ENCODE results near the gene MEGF6.

MEGF6 gene

DNA sequence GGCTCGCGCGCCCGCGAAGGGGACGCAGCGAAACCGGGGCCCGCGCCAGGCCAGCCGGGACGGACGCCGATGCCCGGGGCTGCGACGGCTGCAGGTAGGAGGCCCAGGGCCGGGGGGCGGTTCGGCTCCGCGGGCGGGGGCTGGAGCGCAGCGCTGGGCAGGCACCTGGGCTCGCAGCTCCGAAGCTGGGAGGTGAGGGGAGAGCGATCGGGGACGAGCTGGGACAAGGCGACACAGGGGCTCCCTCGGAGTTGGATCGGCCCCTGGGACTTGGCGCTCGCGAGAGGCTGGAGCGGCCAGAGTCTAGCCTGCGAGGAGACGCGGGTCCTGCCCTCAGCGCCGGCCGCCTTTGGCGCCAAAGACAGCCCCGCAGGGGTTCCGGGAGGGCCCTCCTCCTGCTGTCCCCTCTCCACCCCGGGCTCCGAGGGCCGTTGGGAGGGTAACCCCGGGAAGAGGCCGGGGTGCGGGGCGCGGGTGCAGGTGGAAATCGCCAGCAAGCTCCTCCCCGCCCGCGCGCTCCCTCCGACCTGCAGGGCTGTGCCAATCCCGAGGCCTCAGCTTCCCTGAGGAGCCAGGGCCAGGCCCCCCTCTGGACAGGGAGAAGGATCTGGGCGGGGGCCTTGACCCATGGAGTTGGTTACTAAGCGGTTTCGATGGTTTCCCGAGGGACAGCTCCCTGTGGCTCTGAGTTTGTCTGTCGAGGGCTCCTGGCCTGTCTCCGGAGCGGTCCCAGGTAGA, 41.4 kb upstream of the MEGF6 start:
- peak overlapping the region; percentile 17 for H3K4me3 ChIP-seq (ENCODE audit: insufficient read depth, low read depth, low read length)
- WGBS, 2 experiments: 1 to 2% methylated on average over 68 of the region's 68 CpGs

DNA sequence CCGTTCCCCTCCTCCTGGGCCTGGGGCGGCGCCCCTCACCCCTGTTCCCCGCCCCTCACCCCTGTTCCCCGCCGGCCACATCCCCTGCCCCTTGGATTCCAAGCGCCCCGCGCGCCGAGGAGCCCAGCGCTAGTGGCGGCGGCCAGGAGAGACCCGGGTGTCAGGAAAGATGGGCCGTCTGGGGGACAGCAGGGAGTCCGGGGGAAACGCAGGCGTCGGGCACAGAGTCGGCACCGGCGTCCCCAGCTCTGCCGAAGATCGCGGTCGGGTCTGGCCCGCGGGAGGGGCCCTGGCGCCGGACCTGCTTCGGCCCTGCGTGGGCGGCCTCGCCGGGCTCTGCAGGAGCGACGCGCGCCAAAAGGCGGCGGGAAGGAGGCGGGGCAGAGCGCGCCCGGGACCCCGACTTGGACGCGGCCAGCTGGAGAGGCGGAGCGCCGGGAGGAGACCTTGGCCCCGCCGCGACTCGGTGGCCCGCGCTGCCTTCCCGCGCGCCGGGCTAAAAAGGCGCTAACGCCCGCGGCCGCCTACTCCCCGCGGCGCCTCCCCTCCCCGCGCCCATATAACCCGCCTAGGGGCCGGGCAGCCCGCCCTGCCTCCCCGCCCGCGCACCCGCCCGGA, 40.7 kb upstream of the MEGF6 start, which contains the start of gene TP73:
TP73 (plus strand) TSS at position 587 of the 618 bp plus-strand sequence. CDS start 29,850 bp downstream, outside the sequence.
- Histone ChIP-seq H3K27ac (ENCODE audit: insufficient read depth, low read depth, low read length, poor library complexity, severe bottlenecking) (no peak within 1 kb of the TSS), H3K36me3 (ENCODE audit: control insufficient read depth, insufficient read depth, low read length) (no peaks in the 10 kb centered on the region), H3K27me3 (ENCODE audit: control insufficient read depth, insufficient read depth, low read length, poor library complexity, severe bottlenecking) (peaks cover 72% of the 10 kb centered on the region), H3K4me3 (ENCODE audit: insufficient read depth, low read depth, low read length) (peak within 1 kb of the TSS; percentile 17), H3K9me3 (ENCODE audit: control insufficient read depth, low read length) (no peaks in the 10 kb centered on the region), H3K4me1 (ENCODE audit: control insufficient read depth, insufficient read depth, low read length) (peaks cover 16% of the 10 kb centered on the region)
- 0 to 1% methylated on average over 80 of the region's 80 CpGs for WGBS, 2 experiments

More for the DNA sequence above, 41.4 kb upstream of the MEGF6 start:
- H3K9me3 ChIP-seq (ENCODE audit: control insufficient read depth, low read length): no peaks in the 10 kb centered on the region
- no peaks in the 10 kb centered on the region for H3K36me3 ChIP-seq (ENCODE audit: control insufficient read depth, insufficient read depth, low read length)
- no peak overlapping the region for H3K27ac ChIP-seq (ENCODE audit: insufficient read depth, low read depth, low read length, poor library complexity, severe bottlenecking)
- H3K4me1 ChIP-seq (ENCODE audit: control insufficient read depth, insufficient read depth, low read length): peaks cover 16% of the 10 kb centered on the region
- peaks cover 79% of the 10 kb centered on the region for H3K27me3 ChIP-seq (ENCODE audit: control insufficient read depth, insufficient read depth, low read length, poor library complexity, severe bottlenecking)

DNA sequence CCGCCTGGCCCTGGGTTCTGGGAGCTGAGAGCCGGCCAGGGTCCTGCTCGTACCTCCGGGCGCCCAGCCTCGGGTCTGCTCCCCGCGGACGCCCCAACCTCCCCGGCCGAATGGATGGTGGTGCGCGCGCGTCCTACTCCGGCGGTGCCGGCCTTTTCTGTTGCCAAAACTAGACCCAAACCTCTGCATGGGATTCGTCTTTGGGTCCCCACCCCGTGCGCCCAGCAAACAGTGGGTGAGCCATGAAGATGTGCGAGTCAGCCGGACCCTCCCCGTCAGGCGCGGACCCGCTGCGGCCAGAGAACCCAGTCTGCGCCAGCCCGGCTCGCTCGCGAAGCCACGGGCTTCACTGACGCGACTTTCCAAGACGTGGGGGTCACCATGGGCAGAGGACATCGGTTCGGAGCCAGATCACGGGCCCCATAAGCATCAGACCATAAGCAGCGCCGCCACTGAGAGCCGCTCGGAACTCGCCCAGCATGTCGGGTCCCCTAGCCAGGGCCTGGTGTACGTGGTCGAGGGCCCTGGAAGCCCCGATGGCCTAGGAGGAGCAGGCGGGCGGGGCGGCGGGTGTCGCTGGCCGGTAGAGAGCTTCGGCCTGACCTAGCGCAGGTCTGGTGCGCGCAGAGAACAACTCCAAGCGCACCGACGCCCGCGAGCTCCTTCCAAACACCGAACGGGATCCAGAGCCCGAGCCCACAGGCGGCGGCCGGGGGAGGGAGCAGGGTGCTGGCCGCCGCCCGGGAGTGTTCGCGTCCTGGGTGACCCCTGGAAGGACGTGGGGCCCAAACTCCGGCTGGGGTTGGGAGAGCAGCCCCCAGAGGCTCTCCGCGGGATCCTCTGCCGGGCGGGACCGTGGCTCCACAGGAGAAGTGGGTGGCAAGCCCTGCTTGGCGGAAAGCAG, 40.0 kb upstream of the MEGF6 start:
- Histone ChIP-seq H3K27me3 (ENCODE audit: control insufficient read depth, insufficient read depth, low read length, poor library complexity, severe bottlenecking) (peaks cover 64% of the 10 kb centered on the region), H3K4me3 (ENCODE audit: insufficient read depth, low read depth, low read length) (no peak overlapping the region)
- 1 to 2% methylated on average over 83 of the region's 83 CpGs for WGBS, 2 experiments

DNA sequence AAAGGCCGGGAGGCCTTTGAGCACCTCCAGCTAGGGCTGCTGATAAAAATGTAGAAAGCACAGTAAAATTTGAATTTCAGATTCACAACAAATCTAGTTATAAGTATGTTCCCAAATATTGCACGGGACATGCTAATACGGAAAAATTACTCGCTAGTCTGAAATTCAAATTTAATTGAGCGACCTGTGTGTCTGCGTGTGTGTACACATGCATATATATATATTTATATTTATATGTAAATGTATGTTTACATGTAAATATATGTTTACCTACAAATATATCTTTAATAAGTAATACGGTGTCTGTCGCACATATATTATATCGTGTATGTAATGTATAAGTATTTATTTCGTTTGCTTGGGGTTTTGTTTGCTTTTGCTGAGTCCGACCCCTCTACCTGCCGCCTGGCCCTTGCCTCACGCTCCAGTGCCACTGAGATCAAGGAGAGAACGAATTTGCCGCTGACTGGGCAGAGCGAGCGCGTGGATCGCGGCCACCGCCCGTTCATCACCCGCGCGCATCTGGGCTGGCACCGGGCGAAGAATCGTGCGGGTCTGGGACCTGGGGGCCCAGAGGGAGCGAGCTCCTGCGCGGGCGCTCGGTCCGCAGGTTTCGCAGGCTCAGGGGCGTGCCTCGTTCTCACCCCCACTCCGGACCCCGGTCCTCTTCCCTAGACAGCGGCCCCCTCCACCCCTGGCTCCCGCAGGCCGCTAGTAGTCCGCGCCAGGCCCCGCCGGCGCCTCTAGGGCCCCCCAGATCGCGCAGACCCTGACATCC, 39.1 kb upstream of the MEGF6 start:
- H3K4me1 ChIP-seq (ENCODE audit: control insufficient read depth, insufficient read depth, low read length): peaks cover 16% of the 10 kb centered on the region
- H3K9me3 ChIP-seq (ENCODE audit: control insufficient read depth, low read length): no peaks in the 10 kb centered on the region
- no peaks in the 10 kb centered on the region for H3K36me3 ChIP-seq (ENCODE audit: control insufficient read depth, insufficient read depth, low read length)
- peaks cover 56% of the 10 kb centered on the region for H3K27me3 ChIP-seq (ENCODE audit: control insufficient read depth, insufficient read depth, low read length, poor library complexity, severe bottlenecking)
- no peak overlapping the region for H3K4me3 ChIP-seq (ENCODE audit: insufficient read depth, low read depth, low read length)
- H3K27ac ChIP-seq (ENCODE audit: insufficient read depth, low read depth, low read length, poor library complexity, severe bottlenecking): no peak overlapping the region
- WGBS, 2 experiments: 6 to 10% methylated on average over 44 to 48 of the region's 50 CpGs

More for the DNA sequence above, 40.0 kb upstream of the MEGF6 start:
- H3K4me1 ChIP-seq (ENCODE audit: control insufficient read depth, insufficient read depth, low read length): peaks cover 16% of the 10 kb centered on the region
- H3K36me3 ChIP-seq (ENCODE audit: control insufficient read depth, insufficient read depth, low read length): no peaks in the 10 kb centered on the region
- no peaks in the 10 kb centered on the region for H3K9me3 ChIP-seq (ENCODE audit: control insufficient read depth, low read length)
- no peak overlapping the region for H3K27ac ChIP-seq (ENCODE audit: insufficient read depth, low read depth, low read length, poor library complexity, severe bottlenecking)

DNA sequence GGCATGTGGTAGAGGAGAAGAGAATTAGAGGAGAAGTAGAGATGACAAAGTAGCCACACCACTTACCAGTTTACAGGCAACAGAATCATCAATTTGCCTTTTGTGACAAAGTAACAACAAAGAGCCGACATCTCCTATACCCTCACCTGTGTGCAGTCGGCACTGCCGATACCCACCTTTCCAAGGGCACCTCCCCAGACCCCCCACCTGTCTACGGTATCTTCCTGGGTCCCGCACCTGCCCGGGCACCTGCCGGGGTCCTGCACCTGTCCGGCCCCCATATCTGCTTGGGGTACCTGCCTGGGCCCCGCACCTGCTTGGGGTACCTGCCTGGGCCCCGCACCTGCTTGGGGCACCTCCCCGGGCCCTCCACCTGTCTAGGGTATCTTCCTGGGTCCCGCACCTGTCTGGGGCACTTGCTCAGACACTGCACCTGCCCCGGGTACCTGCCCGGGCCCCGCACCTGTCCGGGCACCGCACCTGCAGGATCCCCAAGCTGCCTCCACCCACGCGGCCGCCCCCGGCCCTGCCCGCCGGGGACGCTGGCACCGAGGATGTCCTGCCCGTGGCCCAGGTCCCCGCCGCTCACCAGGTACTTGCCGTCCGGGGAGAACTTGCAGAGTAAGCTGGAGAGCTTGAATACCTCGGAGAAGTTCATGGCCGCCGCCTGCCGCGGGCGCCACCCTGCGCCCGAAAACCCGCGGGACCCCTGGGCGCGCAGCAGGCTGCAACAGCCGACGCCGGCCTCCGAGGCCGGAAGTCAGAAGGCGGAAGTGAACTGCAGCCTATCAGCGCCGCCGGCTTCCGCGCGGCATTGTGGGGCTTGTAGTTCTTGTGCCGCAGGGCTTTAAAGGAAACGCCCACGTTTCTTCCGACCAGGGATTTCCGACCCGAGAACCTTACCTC, 38.3 kb upstream of the MEGF6 start, which contains the start of gene WRAP73:
WRAP73 (minus strand) TSS at position 762 of the 906 bp plus-strand sequence; CDS start at position 658, 104 bp downstream.
- Histone ChIP-seq H3K27me3 (ENCODE audit: control insufficient read depth, insufficient read depth, low read length, poor library complexity, severe bottlenecking) (peaks cover 48% of the 10 kb centered on the region), H3K4me3 (ENCODE audit: insufficient read depth, low read depth, low read length) (peak within 1 kb of the TSS; percentile 95), H3K4me1 (ENCODE audit: control insufficient read depth, insufficient read depth, low read length) (peaks cover 16% of the 10 kb centered on the region), H3K27ac (ENCODE audit: insufficient read depth, low read depth, low read length, poor library complexity, severe bottlenecking) (no peak within 1 kb of the TSS), H3K36me3 (ENCODE audit: control insufficient read depth, insufficient read depth, low read length) (no peaks in the 10 kb centered on the region), H3K9me3 (ENCODE audit: control insufficient read depth, low read length) (no peaks in the 10 kb centered on the region)
- 5 to 6% methylated on average over 60 of the region's 60 CpGs for WGBS, 2 experiments

DNA sequence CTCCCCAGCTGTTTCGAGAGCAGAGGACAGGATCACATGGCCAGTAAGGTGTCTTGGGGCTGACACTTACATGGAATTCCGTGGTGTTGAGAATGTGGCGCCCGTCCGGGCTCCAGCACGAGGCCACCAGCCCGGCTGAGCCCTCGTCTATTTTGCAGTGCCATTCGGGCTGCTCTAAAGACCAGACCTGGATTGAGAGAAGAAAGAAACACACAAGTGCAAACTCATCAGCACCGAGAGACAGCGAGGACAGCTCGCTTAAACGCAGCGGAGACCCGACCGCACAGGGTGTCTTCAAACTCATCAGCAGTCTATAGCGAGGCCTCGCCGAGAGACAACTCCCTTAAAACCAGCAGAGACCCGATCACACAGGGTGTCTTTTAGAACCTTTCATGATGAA, 35.3 kb upstream of the MEGF6 start:
- no peak overlapping the region for H3K4me3 ChIP-seq (ENCODE audit: insufficient read depth, low read depth, low read length)
- H3K4me1 ChIP-seq (ENCODE audit: control insufficient read depth, insufficient read depth, low read length): peaks cover 12% of the 10 kb centered on the region
- H3K9me3 ChIP-seq (ENCODE audit: control insufficient read depth, low read length): no peaks in the 10 kb centered on the region
- 93% methylated on average over 20 of the region's 20 CpGs for WGBS, 2 experiments
- H3K27me3 ChIP-seq (ENCODE audit: control insufficient read depth, insufficient read depth, low read length, poor library complexity, severe bottlenecking): peaks cover 18% of the 10 kb centered on the region
- H3K36me3 ChIP-seq (ENCODE audit: control insufficient read depth, insufficient read depth, low read length): no peaks in the 10 kb centered on the region
- no peak overlapping the region for H3K27ac ChIP-seq (ENCODE audit: insufficient read depth, low read depth, low read length, poor library complexity, severe bottlenecking)

DNA sequence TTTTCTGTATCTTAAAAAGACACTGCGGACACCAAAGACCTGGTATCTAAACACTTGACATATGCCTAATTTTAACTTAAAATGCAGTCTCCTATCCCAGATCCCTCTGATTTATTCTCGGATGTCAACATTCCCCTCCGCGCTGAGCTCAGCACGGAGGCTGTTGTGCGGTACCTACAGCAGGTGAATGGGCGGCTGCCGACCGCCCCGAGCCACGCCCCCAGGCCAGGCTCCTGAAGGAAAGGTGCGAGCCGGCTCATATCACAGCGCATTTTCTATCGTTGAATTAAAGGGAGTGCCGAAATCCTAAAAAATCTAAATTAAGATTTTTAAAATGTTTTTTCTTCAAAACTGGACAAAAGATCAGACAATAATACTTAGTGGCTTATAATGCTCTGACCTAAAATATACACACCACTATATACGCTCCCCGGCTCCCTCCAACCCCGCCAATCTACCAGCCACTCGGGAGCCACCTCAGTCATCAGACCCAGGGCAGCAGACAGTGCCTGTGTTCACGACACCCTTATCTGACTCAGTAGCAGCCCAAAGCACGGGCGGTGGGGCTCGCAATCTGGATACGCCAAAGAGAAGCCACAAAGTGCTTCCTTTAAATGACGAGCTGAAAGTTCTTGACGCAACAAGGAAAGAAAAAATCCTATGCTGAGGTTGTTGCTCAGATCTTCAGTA, 34.5 kb upstream of the MEGF6 start:
- H3K9me3 ChIP-seq (ENCODE audit: control insufficient read depth, low read length): no peaks in the 10 kb centered on the region
- 93 to 95% methylated on average over 26 to 27 of the region's 27 CpGs for WGBS, 2 experiments
- H3K27me3 ChIP-seq (ENCODE audit: control insufficient read depth, insufficient read depth, low read length, poor library complexity, severe bottlenecking): peaks cover 10% of the 10 kb centered on the region

DNA sequence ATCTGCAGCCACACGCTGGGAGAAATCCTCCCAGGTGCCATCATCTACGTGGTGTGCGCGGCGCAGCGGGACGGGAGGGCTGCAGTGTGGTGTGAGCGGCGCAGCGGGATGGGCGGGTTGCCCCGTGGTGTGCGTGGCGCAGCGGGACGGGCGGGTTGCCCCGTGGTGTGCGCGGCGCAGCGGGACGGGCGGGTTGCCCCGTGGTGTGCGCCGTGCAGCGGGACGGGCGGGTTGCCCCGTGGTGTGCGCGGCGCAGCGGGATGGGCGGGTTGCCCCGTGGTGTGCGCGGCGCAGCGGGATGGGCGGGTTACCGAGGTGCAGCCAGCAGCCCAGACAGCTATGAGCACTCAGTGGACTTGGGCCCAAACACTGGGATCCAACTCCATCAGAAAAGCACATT, 33.9 kb upstream of the MEGF6 start:
- WGBS, 2 experiments: 95 to 96% methylated on average over 43 of the region's 43 CpGs
- Histone ChIP-seq H3K4me3 (ENCODE audit: insufficient read depth, low read depth, low read length) (no peak overlapping the region), H3K9me3 (ENCODE audit: control insufficient read depth, low read length) (no peaks in the 10 kb centered on the region), H3K27me3 (ENCODE audit: control insufficient read depth, insufficient read depth, low read length, poor library complexity, severe bottlenecking) (peaks cover 4% of the 10 kb centered on the region), H3K27ac (ENCODE audit: insufficient read depth, low read depth, low read length, poor library complexity, severe bottlenecking) (no peak overlapping the region), H3K36me3 (ENCODE audit: control insufficient read depth, insufficient read depth, low read length) (no peaks in the 10 kb centered on the region), H3K4me1 (ENCODE audit: control insufficient read depth, insufficient read depth, low read length) (peaks cover 9% of the 10 kb centered on the region)

More for the DNA sequence above, 34.5 kb upstream of the MEGF6 start:
- Histone ChIP-seq H3K4me1 (ENCODE audit: control insufficient read depth, insufficient read depth, low read length) (peaks cover 9% of the 10 kb centered on the region), H3K4me3 (ENCODE audit: insufficient read depth, low read depth, low read length) (no peak overlapping the region), H3K36me3 (ENCODE audit: control insufficient read depth, insufficient read depth, low read length) (no peaks in the 10 kb centered on the region), H3K27ac (ENCODE audit: insufficient read depth, low read depth, low read length, poor library complexity, severe bottlenecking) (no peak overlapping the region)

Data from ectodermal cell (in vitro differentiated cells).